ENCODE measurements around the gene SEMA3F. TPM values are rescaled to one million over a fixed set of nuclear protein-coding genes. Genes with fewer than 3 reads are reported as not detected.

The SEMA3F gene
- total RNA-seq, 2 donors from 2014 or later: 6.3 to 18.7 TPM

DNA sequence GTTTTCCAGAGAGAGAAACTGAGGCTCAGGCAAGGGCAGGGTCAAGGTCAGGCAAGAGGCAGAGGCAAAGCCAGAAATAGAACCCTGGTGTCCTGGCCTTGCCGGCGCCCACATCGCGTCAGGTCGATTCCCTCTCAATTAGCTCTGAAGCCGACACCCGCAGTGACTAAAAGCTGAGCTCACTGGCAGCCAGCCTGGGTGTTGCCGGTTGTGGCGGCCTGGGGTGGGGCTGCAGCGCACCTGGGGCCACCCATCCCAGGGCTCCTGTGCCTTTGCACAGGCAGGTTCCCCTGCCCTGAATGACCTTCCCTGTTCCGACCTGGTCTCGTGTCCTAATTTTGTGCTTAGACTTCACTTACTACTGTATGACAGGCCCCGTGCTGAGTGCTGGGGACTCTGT lies 6.2 kb downstream of the SEMA3F start:
- Histone ChIP-seq H3K36me3 (no peaks in the 10 kb centered on the region), H3K4me1 (peaks cover 0 to 86% of the 10 kb centered on the region in 2 donors), H3K27me3 (no peaks in the 10 kb centered on the region), H3K4me3 (no peak overlapping the region), H3K9me3 (no peaks in the 10 kb centered on the region), H3K27ac (peak overlapping the region; percentile 62 to 77)
- TF ChIP-seq CTCF (IDR thresholded peaks at IDR 0.05): no peak
- no peak for DNase-seq (ENCODE audit: low spot score)

GRCh38 chr3:50162034-50162883 lies 7.1 kb downstream of the SEMA3F start:
- no peak overlapping the region for H3K4me3 ChIP-seq
- no peaks in the 10 kb centered on the region for H3K27me3 ChIP-seq
- H3K9me3 ChIP-seq: no peaks in the 10 kb centered on the region
- DNase-seq (ENCODE audit: low spot score): no peak
- no peaks in the 10 kb centered on the region for H3K36me3 ChIP-seq
- peak overlapping the region; percentile 62 to 77 for H3K27ac ChIP-seq
- peaks cover 0 to 91% of the 10 kb centered on the region in 2 donors for H3K4me1 ChIP-seq
- no peak for TF ChIP-seq CTCF (IDR thresholded peaks at IDR 0.05)

- no peak for TF ChIP-seq CTCF (IDR thresholded peaks at IDR 0.05)
- Histone ChIP-seq H3K9me3 (no peaks in the 10 kb centered on the region), H3K27ac (peak overlapping the region; percentile 62 to 77), H3K4me3 (no peak overlapping the region), H3K4me1 (peaks cover 0 to 96% of the 10 kb centered on the region in 2 donors), H3K27me3 (no peaks in the 10 kb centered on the region), H3K36me3 (no peaks in the 10 kb centered on the region)
- DNase-seq (ENCODE audit: low spot score): peak; percentile 82
Observed at GRCh38 chr3:50163572-50164455, 8.7 kb downstream of the SEMA3F start.

- Histone ChIP-seq H3K27me3 (no peaks in the 10 kb centered on the region), H3K4me3 (no peak overlapping the region), H3K36me3 (no peaks in the 10 kb centered on the region), H3K4me1 (peaks cover 0 to 96% of the 10 kb centered on the region in 2 donors), H3K9me3 (no peaks in the 10 kb centered on the region), H3K27ac (peak overlapping the region; percentile 62 to 77)
- TF ChIP-seq CTCF (IDR thresholded peaks at IDR 0.05): no peak
- no peak for DNase-seq (ENCODE audit: low spot score)
Observed at GRCh38 chr3:50164481-50164880, 9.4 kb downstream of the SEMA3F start.

GRCh38 chr3:50164984-50165909 lies 10.1 kb downstream of the SEMA3F start:
- Histone ChIP-seq H3K27me3 (no peaks in the 10 kb centered on the region), H3K4me3 (no peak overlapping the region), H3K4me1 (peaks cover 0 to 98% of the 10 kb centered on the region in 2 donors), H3K27ac (peak overlapping the region; percentile 62 to 77), H3K36me3 (no peaks in the 10 kb centered on the region), H3K9me3 (no peaks in the 10 kb centered on the region)
- no peak for DNase-seq (ENCODE audit: low spot score)
- TF ChIP-seq CTCF (IDR thresholded peaks at IDR 0.05): no peak

Data from right atrium auricular region (tissue), 2 donors.